Chondrocyte (in vitro differentiated cells): Measurements from ENCODE around the gene TTC28. TPM values are rescaled to one million over a fixed set of nuclear protein-coding genes. Genes with fewer than 3 reads are reported as not detected.
"Not testable (repeated sequence)": the region's sequence is repeated elsewhere in the genome, so short reads cannot be mapped to it uniquely, and the experiment has no call there.

Source experiments
- DNase-seq: peaks from one replicate; pipeline ENCODE4 v3.0.0; 2021; ENCODE audit warnings: mixed read lengths, low spot score
- H3K27ac Mint-ChIP-seq: one replicate; pipeline ENCODE4 v1.8.0; 2021; ENCODE audit warnings: mild to moderate bottlenecking, moderate library complexity, mixed read lengths; ENCODE audit not compliant: unreplicated experiment
- H3K27me3 Mint-ChIP-seq: 2 replicates; pipeline ENCODE4 v1.8.0; 2021; ENCODE audit warnings: low read depth, mixed read lengths
- H3K36me3 Mint-ChIP-seq: 2 replicates; pipeline ENCODE4 v1.8.0; 2021; ENCODE audit warnings: low read depth, mixed read lengths
- H3K4me1 Mint-ChIP-seq: 2 replicates; pipeline ENCODE4 v1.8.0; 2021; ENCODE audit warnings: low read depth, mild to moderate bottlenecking, mixed read lengths
- H3K4me3 Mint-ChIP-seq: one replicate; pipeline ENCODE4 v1.8.0; 2021; ENCODE audit warnings: mild to moderate bottlenecking, moderate library complexity, mixed read lengths; ENCODE audit not compliant: unreplicated experiment
- H3K9me3 Mint-ChIP-seq: 2 replicates; pipeline ENCODE4 v1.8.0; 2021; ENCODE audit warnings: low read depth, mixed read lengths
- CTCF ChIP-seq: fragments of 200-600 bp; sonication (generic); IDR thresholded peaks from 2 replicates; pipeline ENCODE4 v1.5.0; 2021; ENCODE audit warnings: antibody characterized with exemption, mild to moderate bottlenecking, moderate library complexity
- total RNA-seq: library from RNA; stranded (reverse); gene quantifications from 3 replicates; pipeline ENCODE4 v1.2.1, GENCODE V29; 2021

The TTC28 gene
- total RNA-seq, 1 donor from 2014 or later: 38.3 TPM

DNA sequence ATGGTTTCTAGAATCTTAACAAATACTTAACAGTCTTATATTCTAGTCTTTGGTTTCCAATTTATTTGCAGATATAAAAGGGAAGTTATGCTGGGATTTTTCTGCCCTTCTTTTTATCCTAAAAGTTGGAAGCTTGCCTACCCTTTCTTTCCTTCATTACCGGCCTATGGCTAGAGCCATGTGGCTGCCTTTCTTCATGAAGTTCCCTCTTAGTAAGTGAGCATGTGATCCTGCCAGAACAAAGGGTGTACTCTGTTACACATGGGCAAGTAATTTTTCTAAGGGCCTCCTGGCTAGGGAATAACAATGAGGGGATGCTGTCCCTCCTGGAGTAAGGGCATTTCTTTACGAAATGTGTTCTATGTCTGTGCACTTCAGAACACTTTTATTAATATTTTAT is 508.5 kb downstream of the TTC28 start:
- no peak for DNase-seq
- H3K36me3 Mint-ChIP-seq: peaks cover 3% of the 10 kb centered on the region
- no peak overlapping the region for H3K27ac Mint-ChIP-seq

GRCh38 chr22:28169314-28169713 is 510.3 kb downstream of the TTC28 start:
- not testable (repeated sequence) for H3K4me1 Mint-ChIP-seq, DNase-seq, H3K36me3 Mint-ChIP-seq, H3K4me3 Mint-ChIP-seq, H3K27me3 Mint-ChIP-seq, H3K27ac Mint-ChIP-seq
- H3K9me3 Mint-ChIP-seq: peaks cover 27% of the 10 kb centered on the region

More for the DNA sequence above, 508.5 kb downstream of the TTC28 start:
- Mint-ChIP-seq H3K4me3 (no peak overlapping the region), H3K27me3 (no peaks in the 10 kb centered on the region), H3K4me1 (peaks cover 1% of the 10 kb centered on the region), H3K9me3 (peaks cover 14% of the 10 kb centered on the region)
- no peak for TF ChIP-seq CTCF

DNA sequence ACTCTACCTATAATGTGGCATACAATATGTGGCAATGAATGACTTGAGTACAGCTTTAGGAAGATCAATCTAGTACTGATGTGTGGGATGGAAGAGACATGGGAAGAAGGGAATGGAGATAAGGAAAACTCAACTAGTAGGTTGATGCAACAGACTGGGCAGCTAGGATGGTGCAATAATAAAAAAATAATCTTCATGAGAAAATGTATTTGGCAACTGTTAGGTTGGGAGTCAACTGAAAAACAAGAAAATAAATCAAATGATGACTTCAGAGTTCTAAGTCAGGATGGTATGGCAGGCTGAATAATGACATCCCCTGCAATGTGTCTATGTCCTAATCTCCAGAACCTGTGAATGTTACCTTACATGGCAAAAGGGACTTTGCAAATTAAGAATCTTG is 523.8 kb downstream of the TTC28 start:
- Mint-ChIP-seq H3K4me1 (peaks cover 6% of the 10 kb centered on the region), H3K27me3 (no peaks in the 10 kb centered on the region), H3K36me3 (peaks cover 14% of the 10 kb centered on the region), H3K4me3 (no peak overlapping the region), H3K9me3 (peaks cover 21% of the 10 kb centered on the region), H3K27ac (no peak overlapping the region)
- no peak for DNase-seq
- TF ChIP-seq CTCF: no peak

- peak overlapping the region; percentile 73 for H3K27ac Mint-ChIP-seq
Observed at GRCh38 chr22:28154861-28155260, 524.8 kb downstream of the TTC28 start.

GRCh38 chr22:28151151-28151816 is 528.4 kb downstream of the TTC28 start:
- Mint-ChIP-seq H3K36me3 (peaks cover 3% of the 10 kb centered on the region), H3K4me3 (no peak overlapping the region), H3K9me3 (no peaks in the 10 kb centered on the region), H3K27ac (no peak overlapping the region), H3K4me1 (peaks cover 20% of the 10 kb centered on the region), H3K27me3 (no peaks in the 10 kb centered on the region)
- no peak for TF ChIP-seq CTCF
- DNase-seq: no peak

More at GRCh38 chr22:28154861-28155260, 524.8 kb downstream of the TTC28 start:
- peaks cover 6% of the 10 kb centered on the region for H3K4me1 Mint-ChIP-seq
- no peaks in the 10 kb centered on the region for H3K27me3 Mint-ChIP-seq
- TF ChIP-seq CTCF: no peak
- H3K4me3 Mint-ChIP-seq: no peak overlapping the region
- H3K9me3 Mint-ChIP-seq: peaks cover 21% of the 10 kb centered on the region
- H3K36me3 Mint-ChIP-seq: peaks cover 14% of the 10 kb centered on the region
- no peak for DNase-seq
